NCI-H128 (cell line): ENCODE data around the gene GALR1.
"Not testable (repeated sequence)": the region's sequence is repeated elsewhere in the genome, so short reads cannot be mapped to it uniquely, and the experiment has no call there.

Experiments used
- DNase-seq: peaks from one replicate; lab custom pipeline; 2025; ENCODE audit not compliant: unreplicated experiment; lab: John Stamatoyannopoulos, UW

GALR1 gene, protein sequence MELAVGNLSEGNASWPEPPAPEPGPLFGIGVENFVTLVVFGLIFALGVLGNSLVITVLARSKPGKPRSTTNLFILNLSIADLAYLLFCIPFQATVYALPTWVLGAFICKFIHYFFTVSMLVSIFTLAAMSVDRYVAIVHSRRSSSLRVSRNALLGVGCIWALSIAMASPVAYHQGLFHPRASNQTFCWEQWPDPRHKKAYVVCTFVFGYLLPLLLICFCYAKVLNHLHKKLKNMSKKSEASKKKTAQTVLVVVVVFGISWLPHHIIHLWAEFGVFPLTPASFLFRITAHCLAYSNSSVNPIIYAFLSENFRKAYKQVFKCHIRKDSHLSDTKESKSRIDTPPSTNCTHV

DNA sequence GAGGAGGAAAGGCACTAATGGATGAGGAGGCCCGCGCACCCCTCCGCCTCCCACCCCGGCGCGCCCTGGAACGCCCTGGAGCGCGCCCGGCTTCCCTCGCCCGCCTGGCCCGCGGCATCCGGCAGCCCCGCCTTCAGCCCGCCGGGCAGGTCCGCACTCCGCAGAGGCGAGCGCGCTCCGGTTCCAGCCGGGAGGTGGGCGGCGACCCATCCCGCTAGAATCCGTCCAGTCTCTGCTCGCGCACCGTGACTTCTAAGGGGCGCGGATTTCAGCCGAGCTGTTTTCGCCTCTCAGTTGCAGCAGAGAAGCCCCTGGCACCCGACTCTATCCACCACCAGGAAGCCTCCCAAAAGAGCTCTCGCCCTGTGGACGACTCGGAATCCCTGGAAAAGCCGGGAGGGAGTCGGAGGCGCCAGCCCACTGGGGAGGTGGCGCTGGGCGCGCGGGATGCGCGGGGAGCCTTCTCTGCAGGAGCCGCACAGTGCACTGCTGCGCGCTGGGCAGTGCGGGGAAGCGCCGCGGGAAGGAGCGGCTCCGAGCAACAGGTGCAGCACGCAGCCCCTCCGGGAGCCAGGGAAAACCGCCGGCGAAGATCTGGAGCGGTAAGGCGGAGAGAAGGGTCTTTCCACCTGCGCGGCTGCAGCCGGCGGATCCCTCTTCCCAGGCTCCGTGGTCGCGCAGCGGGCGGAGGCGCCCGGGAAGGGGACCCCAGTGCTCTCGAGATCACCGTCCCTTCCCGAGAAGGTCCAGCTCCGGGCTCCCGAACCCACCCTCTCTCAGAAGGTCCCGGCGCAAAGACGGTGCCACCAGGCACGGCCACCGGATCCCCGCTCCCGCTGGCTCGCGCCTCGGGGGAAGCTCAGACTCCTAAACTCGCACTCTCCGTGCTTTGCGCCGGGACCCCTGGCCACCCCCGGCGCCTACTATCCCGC, at the start of gene GALR1:
Gene GALR1 (plus strand): TSS at position 280 of the 932 bp plus-strand sequence. CDS start 701 bp downstream, outside the sequence.
- no peak for DNase-seq

DNA sequence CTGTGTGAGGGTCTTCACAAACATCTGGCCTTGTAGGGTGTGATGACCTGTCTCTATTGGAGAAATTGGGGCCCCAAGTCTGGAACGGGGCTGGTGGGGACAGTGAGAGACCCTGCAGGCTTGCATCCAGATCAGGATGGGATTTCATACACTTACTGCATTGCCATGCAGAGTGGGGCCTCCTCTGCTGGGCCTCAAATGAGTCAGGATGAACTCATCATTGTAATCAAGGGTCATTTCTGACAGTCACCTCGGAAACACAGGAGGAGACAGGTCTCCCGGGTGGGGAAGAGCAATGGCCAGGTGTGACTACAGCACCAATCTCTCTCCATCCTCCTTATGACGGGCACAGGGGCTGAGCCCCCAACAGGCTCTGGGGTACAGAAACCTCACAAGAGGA, 48.1 kb upstream of the GALR1 start:
- DNase-seq, result no peak

DNA sequence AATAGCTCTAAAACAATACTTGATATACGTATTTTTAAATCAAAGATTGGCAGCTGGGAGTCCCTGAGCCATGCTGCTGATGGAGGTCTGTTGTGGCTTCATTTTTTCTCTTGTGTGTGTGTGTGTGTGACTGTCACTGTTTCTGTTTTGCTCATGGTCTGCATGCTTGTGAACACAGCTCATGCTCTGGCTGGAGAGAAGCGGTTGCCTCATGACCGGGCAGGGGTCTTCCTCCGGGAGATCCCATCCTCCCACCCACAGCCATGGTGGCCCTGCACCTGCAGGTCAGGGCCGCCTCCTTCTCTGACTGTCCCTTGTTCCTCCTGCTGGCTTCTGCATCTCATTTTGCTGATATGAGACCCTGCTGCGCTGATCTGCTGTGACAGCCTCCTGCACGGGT, 47.3 kb upstream of the GALR1 start:
- no peak for DNase-seq

DNA sequence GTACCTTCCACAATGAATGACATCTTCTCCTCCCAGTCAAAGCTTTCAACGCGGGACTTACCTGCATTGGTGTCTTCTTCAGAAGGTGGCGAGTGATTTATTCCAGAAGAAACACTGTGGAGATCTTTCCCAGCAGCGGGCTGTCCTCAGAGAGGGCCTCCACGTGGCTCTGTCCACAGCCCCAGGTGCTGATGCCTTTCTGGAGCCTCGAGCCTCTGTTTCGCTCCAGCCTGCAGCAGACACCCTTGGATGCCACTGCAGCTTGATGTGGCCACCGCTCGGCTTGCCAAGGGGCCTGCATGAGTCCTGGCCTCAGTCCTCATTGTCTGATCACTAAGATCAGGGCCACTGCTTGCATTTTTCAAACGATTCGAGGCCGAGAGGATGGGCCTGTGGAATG, 46.6 kb upstream of the GALR1 start:
- no peak for DNase-seq

DNA sequence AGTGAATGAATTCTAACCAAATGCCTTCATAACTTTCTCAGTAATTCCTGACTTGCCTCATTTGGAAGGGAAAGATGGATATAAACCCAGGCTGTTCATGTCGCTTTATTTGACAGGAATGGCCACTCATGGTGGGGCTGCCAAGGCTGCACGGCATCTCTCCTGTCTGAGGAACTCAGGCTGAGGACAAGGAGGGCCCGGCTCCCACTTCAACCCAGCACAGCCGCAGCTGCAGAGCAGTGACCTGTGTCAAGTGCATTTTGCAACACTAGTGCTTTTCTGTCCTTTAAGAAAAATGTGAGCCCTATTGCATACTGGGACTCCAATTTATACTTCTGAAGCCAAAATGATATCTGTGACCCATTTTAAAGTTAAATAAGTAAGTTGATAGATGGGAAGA, 45.8 kb upstream of the GALR1 start:
- no peak for DNase-seq

DNA sequence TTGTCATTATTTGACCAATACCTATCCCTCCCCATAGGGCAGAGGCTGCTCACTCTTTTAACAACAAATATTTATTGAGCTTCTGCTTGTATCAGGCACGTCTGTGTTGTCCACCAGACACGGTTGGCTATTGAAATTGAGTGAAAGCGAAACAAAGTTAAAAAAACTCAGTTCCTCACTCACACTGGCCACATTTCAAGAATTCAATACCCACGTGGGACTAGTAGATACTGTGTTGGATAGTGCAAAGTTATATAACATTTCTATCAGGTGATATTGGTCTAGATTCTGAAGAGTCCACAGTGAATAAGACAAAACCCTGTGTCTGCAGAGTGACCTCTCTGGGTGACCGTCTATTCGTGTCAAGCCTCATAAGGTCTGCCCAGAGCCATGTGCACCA, 43.9 kb upstream of the GALR1 start:
- DNase-seq, result no peak

DNA sequence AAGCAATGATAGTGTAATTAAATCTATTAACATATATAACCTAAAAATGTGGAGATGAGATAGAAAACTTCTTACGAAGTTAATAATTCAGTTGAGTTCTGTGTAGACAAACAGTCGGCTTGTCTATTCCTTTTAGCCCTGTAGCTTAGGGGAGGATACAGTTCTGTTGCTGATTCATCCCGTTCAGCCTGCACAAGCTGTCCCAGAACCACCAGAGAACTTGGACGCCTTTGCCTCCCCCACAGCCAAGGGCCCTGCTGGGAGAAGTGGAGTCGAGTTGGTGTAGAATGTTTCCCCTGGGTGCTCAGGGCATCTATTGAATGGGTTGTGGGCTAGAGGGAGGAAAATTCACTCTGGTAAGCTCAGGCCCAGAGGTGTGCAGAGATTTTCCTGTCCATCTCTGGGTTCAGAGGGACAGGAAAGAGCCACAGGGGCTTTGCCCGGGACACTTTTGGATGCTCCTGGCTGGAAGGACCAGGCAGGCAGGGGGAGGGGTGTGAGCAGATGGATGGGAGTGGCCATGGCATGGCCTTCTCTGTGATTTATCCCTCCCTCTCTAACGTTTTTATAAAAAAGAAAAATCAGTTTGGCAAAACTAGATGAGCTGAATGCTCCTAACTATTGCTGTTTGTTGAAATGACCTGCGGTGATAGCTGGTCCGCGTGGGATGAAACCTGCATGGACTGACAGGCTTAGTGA, 42.8 kb upstream of the GALR1 start:
- DNase-seq, result no peak

DNA sequence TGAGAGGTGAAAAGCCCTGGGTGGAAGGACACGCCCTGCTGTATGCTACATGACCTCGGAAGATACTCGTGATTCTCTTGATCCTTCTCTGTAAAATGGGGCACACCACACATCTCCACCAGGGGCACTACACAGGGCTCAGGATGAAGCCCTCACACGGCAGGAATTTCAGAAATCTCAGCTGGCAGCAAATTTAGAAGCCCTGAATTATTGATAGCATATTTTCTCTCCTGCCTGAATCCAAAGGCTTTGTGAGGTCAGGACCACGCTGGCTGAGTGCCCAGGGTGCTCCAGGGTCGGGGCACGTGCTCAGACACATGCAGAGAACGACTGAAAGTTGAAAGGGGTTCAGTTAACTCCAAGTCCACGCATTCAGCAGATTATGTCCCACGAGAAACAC, 42.1 kb upstream of the GALR1 start:
- DNase-seq, result no peak

DNA sequence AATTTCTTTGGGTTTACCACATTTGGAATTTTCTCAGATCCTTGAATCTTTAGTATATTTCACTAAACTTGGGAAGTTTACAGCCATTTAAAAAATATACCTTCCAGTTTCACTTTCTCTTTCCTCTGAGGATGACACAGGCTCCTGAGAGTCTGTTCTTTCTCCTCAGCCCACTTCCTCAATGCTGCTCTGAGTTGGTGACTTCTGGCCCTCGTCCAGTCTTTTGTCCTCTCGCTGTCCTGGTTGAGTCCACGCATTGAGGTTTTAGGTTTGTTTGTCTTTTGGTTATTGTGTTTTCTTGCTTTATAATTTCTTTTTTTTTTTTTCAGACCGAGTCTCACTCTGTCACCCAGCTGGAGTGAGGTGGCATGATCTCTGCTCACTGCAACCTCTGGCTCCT, 40.7 kb upstream of the GALR1 start:
- no peak for DNase-seq

DNA sequence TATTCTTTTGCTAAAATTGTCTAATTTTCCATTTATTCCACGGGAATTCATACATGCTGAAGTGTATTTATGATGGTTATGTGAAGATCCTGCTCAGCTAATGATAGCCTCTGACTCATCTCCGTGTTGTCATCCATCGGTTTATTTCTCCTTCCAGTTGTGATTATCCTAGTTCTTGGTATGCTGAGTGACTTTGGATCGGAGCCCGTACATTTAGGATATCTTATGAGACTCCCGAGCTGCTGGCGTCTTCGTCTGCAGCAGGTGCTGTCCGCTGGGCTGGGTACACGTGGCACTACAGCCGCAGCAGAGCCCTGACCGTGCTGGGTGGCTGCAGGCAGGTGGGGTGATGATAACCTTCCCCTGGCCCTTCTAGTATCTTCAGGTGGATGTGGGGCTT, 40.1 kb upstream of the GALR1 start:
- DNase-seq, result no peak

DNA sequence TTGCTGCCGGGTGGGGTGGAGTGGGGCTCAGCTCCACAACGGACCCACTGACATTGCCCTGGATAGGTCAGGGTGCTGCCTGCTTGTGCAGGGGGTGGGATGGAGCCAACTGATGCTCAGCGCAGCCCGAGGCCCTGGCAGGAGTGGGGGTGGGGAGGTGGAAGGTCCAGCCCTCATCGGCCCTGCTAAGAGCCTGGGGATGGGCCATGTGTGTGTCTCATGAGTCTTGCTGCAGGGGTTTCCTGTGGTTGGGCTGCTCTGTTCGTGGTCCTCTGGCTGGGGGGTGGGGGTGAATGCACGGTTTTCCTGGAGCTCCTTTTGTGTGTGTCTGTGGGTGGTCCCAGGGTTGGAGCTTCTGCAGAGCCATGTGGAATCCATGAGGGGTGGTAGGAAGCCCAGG, 39.4 kb upstream of the GALR1 start:
- DNase-seq, result no peak

DNA sequence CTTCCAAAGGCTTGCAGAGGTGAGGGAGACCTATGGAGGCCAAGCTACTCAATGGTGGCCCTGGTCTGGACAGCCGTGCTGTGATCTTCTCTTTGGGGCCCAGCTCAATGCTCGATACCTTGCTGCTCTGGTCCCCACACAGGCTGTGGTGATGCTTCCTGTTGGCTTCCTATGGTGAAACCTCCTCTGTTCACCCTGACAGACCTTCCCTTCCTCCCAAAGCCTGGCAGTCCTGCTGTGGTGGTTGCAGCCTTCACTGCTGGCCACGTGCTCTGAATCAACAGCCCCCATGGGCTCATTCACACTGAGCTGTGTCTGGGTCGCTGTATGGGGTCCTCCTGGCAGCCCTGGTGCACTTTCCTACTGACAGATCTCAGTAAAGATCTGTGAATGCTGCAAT, 31.0 kb upstream of the GALR1 start:
- no peak for DNase-seq

DNA sequence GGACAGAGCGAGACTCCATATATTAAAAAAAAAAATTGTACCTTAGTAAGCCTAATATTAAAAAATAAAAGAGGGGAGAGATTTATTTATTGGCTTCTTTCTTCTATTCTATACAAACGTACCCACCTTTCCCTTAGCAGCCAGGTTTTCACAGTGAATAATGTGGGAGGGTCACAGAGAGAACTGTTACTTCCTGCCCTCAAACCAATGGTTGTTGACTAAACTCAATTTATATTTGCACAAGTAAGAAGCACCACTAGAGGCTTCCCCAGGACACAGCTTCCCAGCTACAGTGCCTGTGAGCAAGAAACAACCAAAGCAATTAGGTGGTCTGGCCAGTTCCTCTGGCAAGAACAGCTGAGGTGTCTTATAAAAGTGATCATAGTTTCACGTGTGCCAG, 28.9 kb upstream of the GALR1 start:
- DNase-seq, result no peak

DNA sequence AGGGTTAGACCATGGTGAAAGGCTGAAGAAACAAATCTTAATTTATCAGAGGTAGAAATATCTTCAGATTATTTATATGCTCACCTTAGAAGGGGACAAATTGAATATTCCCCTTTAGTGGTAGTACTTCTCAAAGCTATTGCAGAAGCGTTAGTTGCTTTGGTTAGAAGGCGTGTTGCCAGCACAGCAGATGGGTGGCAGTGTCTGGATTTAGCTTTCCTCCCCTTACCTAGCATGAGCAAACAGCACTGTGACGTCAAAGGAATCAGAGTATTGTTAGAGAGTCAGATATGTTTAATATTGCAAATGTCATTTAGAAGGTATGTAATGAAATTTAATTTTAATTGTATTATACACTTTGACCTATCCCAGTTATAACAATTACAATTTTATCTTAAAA, 27.2 kb upstream of the GALR1 start:
- DNase-seq, result no peak

DNA sequence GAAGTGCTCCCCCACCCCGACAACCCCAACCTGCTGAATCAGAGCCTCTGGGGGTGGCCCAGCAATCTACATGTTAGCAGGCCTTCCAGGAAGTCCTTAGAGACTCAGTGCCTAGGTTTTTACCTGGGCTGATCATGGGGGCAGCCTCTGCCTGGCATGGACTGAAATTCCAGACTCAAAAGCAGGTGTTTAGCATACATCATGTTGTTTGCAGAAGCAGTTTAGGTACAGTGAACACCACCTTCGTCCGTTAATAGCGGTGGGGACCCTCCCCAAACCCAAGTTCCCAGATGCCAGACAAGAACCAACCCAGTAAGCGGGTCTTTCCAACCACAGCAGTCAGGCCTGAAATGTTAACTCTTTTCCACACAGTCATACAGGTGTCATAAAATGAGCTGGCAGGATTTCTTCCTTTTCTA, 26.4 kb upstream of the GALR1 start:
- DNase-seq, result no peak

DNA sequence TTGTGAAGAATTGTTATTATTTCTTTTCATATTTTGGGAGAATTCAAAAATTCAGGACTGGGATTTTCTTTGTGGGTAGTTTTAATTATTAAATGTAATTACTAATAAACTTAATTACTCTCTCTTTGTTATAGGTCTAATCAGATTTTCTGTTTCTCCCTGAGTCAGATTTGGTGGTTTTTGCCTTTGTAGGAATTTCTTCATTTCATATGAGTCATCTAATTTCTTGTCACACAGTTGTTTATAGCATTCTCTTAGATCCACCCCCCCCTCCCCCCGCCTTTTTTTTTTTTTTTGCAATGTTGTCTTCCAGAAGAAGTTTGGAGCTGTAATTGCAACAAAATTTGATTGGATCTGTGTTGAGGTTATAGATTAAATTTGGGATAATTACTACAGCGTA, 26.0 kb upstream of the GALR1 start:
- DNase-seq, result no peak

DNA sequence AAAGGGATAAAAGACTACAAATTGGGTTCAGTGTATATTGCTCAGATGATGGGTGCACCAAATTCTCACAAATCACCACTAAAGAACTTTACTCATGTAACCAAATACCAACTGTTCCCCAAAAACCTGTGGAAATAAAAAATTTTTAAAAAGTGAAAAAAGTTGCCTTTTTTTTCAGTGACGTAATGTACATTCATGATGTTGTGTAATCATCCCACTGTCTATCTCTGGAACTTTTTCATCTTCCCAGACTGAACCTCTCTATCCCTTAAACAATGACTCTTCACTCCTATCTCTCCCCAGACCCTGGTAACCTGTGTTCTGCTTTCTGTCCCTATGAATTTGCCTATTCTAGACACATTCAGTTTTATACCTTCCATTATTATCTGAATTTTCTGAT, 19.0 kb upstream of the GALR1 start:
- DNase-seq, result no peak

DNA sequence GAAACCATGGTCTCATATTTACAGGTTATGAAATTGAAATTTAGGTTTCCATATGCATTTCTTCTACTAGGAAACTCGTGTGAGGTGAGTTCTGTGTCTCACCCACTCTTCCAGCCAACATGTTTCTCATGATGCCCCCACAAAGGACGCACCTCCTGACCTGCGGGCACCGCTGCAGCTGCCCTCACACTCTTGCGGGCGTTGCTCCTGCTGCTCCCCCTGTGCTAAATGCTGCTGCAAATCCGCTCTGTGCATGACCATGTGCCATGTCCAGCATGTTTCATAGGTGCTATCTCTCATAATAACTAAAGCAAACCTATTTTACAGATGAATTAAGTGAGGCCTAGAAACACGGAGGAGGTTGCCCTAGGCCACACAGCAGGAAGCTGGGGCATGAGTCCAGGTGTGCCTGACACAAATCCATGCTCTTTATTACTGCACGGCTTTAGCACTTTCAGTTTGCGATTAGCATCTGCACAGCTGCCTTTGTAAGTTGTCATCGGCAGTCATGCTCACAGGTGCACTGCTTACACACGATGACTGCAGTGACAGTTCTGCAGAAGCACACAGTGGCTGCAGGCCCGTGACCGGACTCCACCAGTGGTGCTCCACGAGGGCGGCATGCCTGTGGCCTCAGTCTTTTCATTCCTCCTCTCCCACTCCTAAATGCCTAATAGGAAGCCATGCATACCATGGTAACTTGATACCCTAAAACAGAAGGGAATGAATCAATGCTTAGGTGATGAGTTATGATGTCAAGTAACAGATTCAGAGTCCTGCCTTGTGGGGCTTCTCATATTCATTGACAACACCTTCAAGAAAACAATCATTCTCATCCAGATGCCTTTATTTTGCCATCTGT, 14.9 kb upstream of the GALR1 start:
- no peak for DNase-seq

DNA sequence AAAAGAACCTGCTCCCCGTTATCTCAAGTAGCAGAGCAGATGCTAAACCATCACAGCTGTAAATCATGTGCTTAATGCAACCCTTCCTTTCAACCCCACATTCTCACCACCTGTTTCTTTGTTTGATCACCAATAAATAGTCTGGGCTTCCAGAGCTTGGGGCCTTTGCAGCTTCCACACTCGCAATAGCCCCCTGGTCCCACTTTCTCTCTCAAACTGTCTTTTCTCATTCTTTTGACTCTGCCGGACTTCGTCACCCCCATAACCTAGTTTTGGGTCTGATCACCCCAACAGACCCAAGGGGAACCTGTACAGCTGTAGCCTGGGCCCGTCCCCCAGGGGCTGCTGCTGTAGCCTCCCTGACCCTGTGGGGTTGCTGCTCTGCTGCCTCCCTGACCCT, 10.4 kb upstream of the GALR1 start:
- DNase-seq, result not testable (repeated sequence)

DNA sequence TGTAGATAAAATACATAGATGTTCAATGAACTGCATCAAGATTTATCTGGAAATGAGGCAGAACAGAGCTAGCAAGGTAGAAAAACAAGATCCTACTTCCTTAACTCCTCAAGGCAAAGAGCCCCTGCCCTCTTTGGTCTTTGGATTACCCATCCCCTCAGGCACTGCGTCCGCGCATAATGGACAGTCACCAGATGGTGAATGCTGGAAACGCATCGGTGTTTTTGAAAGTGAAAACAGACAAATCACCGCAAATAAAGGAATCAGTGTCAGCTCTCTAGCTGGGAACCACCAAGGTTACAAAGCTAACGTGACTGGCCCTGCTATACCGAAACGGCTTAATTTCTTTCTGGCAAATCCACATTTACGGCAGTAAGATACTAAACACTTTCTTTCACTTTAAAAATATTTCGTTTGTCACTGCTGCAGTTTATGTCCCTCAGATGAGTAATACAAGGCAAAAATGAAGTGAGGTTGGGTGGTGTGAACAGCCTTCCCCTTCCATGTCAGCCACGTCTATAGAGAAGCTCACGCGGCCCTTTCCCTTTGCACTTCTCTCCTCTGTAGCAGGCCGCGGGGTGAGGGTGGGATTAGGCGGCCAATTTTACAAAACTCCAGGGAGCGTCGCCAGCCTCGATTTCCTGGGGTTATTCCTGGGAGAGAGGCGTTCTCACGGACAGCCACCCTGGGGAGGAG, 627 bp upstream of the GALR1 start:
- DNase-seq, result no peak
